ENCODE measurements around the gene PDS5A. TPM values are rescaled to one million over a fixed set of nuclear protein-coding genes. Genes with fewer than 3 reads are reported as not detected.
A peak's percentile ranks its signal among the peaks of the same experiment; 100 is the strongest.

Gene PDS5A
- total and polyA plus RNA-seq, 2 donors (not counting 1 experiment from before 2014, with no cell fraction given): 46.9 to 74.0 TPM

DNA sequence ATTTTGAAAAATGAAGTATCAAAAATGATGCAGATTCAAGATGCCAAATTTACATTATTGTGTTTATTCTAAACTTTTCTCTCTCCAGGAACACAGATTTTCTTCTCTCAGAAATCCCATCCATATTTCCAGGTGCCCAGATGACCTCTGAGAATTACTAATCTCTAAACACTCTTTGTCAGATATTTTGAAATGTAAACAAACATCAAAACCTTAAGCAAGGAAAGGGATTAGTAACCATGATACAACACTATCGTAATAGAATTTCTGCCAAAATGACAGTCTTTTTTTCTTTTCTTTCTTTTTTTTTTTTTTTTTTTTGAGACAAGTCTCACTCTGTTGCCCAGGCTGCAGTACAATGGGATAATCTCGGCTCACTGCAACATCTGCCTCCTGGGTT lies 76.7 kb downstream of the PDS5A start:
- H3K9me3 ChIP-seq (ENCODE audit: control insufficient read depth, insufficient read depth, low read depth, low read length): no peaks in the 10 kb centered on the region
- DNase-seq (ENCODE audit: low read depth in 2 of 2): peak in 1 of 2 donors; percentile 9
- no peaks in the 10 kb centered on the region for H3K36me3 ChIP-seq (ENCODE audit: control insufficient read depth, insufficient read depth, low read length)
- no peaks in the 10 kb centered on the region for H4K20me1 ChIP-seq (ENCODE audit: control insufficient read depth, extremely low read depth, insufficient read depth, low read length)
- H3K9ac ChIP-seq (ENCODE audit: insufficient read depth, low read length): no peak overlapping the region
- H2AFZ ChIP-seq (ENCODE audit: low read length): no peak overlapping the region
- peak overlapping the region; percentile 7 for H3K27ac ChIP-seq (ENCODE audit: insufficient read depth, low read length)
- H3K79me2 ChIP-seq (ENCODE audit: control insufficient read depth, insufficient read depth, low read length): no peaks in the 10 kb centered on the region
- TF ChIP-seq, protein P1, sequence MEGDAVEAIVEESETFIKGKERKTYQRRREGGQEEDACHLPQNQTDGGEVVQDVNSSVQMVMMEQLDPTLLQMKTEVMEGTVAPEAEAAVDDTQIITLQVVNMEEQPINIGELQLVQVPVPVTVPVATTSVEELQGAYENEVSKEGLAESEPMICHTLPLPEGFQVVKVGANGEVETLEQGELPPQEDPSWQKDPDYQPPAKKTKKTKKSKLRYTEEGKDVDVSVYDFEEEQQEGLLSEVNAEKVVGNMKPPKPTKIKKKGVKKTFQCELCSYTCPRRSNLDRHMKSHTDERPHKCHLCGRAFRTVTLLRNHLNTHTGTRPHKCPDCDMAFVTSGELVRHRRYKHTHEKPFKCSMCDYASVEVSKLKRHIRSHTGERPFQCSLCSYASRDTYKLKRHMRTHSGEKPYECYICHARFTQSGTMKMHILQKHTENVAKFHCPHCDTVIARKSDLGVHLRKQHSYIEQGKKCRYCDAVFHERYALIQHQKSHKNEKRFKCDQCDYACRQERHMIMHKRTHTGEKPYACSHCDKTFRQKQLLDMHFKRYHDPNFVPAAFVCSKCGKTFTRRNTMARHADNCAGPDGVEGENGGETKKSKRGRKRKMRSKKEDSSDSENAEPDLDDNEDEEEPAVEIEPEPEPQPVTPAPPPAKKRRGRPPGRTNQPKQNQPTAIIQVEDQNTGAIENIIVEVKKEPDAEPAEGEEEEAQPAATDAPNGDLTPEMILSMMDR (conservative IDR thresholded peaks at IDR 0.05 in 1 of 2, IDR thresholded peaks at IDR 0.05 in 1 of 2; ENCODE audit: low read depth in 1 of 2, low read length in 2 of 2): no peak
- TF ChIP-seq EZH2 (IDR thresholded peaks at IDR 0.05; ENCODE audit: low read length, missing control alignments): no peak
- no peaks in the 10 kb centered on the region for H3K4me1 ChIP-seq (ENCODE audit: control insufficient read depth, extremely low read depth, insufficient read depth, low read length)
- no peak overlapping the region for H3K4me2 ChIP-seq (ENCODE audit: extremely low read depth, insufficient read depth, low read length)
- H3K4me3 ChIP-seq (replicated peaks in 1 of 4; ENCODE audit: control extremely low read depth in 1 of 4, insufficient read depth in 1 of 4, low read depth in 3 of 4, low read length in 4 of 4): no peak overlapping the region
- H3K27me3 ChIP-seq (ENCODE audit: control insufficient read depth, insufficient read depth, low read length): no peaks in the 10 kb centered on the region

DNA sequence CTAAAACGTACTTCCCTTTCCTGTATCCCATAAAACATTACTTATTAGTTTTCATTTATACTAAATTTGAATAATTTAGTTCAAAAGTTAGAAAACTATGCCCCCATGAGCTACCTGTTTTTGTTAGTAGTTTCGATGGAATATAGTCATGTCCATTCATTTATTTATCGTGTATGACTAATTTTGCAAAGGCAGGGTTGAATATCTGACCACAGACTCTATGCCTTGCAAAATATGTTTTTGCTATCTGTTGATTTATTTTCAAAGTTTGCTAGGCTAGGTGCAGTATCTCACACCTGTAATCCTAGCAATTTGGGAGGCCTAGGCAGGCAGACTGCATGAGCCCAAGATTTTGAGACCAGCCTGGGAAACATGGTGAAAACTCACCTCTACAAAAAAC lies 78.4 kb downstream of the PDS5A start:
- no peak for TF ChIP-seq EZH2 (IDR thresholded peaks at IDR 0.05; ENCODE audit: low read length, missing control alignments)
- TF ChIP-seq, protein P1 (conservative IDR thresholded peaks at IDR 0.05 in 1 of 2, IDR thresholded peaks at IDR 0.05 in 1 of 2; ENCODE audit: low read depth in 1 of 2, low read length in 2 of 2): no peak
- H3K36me3 ChIP-seq (ENCODE audit: control insufficient read depth, insufficient read depth, low read length): no peaks in the 10 kb centered on the region
- H3K27me3 ChIP-seq (ENCODE audit: control insufficient read depth, insufficient read depth, low read length): no peaks in the 10 kb centered on the region
- H3K4me1 ChIP-seq (ENCODE audit: control insufficient read depth, extremely low read depth, insufficient read depth, low read length): no peaks in the 10 kb centered on the region
- DNase-seq (ENCODE audit: low read depth in 2 of 2): no peak
- H3K79me2 ChIP-seq (ENCODE audit: control insufficient read depth, insufficient read depth, low read length): no peaks in the 10 kb centered on the region
- H3K9ac ChIP-seq (ENCODE audit: insufficient read depth, low read length): no peak overlapping the region
- no peaks in the 10 kb centered on the region for H4K20me1 ChIP-seq (ENCODE audit: control insufficient read depth, extremely low read depth, insufficient read depth, low read length)
- H3K9me3 ChIP-seq (ENCODE audit: control insufficient read depth, insufficient read depth, low read depth, low read length): no peaks in the 10 kb centered on the region
- H3K27ac ChIP-seq (ENCODE audit: insufficient read depth, low read length): no peak overlapping the region
- H3K4me3 ChIP-seq (replicated peaks in 1 of 4; ENCODE audit: control extremely low read depth in 1 of 4, insufficient read depth in 1 of 4, low read depth in 3 of 4, low read length in 4 of 4): no peak overlapping the region
- H3K4me2 ChIP-seq (ENCODE audit: extremely low read depth, insufficient read depth, low read length): no peak overlapping the region
- no peak overlapping the region for H2AFZ ChIP-seq (ENCODE audit: low read length)

DNA sequence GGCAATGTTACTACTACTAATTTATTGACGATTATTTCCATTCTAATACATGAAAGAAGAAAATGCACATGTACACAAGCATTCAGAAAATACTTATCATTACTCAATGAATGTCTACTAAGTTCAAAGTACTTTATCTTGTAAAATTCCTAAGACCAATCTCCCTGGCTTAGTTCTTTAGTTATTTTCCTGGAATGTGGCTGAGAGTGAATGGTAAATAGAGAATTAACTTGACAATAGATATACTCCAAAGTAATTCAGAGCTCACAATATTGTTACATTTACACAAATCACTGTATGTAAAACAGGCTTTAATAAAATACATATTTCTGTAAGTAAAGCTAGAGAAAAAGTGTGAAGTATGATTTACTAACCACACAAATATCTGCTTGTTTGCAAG lies 79.7 kb downstream of the PDS5A start:
- Histone ChIP-seq H3K9me3 (ENCODE audit: control insufficient read depth, insufficient read depth, low read depth, low read length) (no peaks in the 10 kb centered on the region), H3K9ac (ENCODE audit: insufficient read depth, low read length) (no peak overlapping the region), H3K79me2 (ENCODE audit: control insufficient read depth, insufficient read depth, low read length) (no peaks in the 10 kb centered on the region), H3K4me1 (ENCODE audit: control insufficient read depth, extremely low read depth, insufficient read depth, low read length) (no peaks in the 10 kb centered on the region), H4K20me1 (ENCODE audit: control insufficient read depth, extremely low read depth, insufficient read depth, low read length) (no peaks in the 10 kb centered on the region), H3K4me2 (ENCODE audit: extremely low read depth, insufficient read depth, low read length) (no peak overlapping the region), H3K27me3 (ENCODE audit: control insufficient read depth, insufficient read depth, low read length) (no peaks in the 10 kb centered on the region), H3K27ac (ENCODE audit: insufficient read depth, low read length) (no peak overlapping the region), H2AFZ (ENCODE audit: low read length) (no peak overlapping the region), H3K36me3 (ENCODE audit: control insufficient read depth, insufficient read depth, low read length) (no peaks in the 10 kb centered on the region), H3K4me3 (replicated peaks in 1 of 4; ENCODE audit: control extremely low read depth in 1 of 4, insufficient read depth in 1 of 4, low read depth in 3 of 4, low read length in 4 of 4) (no peak overlapping the region)
- DNase-seq (ENCODE audit: low read depth in 2 of 2): no peak
- TF ChIP-seq, protein P1 (conservative IDR thresholded peaks at IDR 0.05 in 1 of 2, IDR thresholded peaks at IDR 0.05 in 1 of 2; ENCODE audit: low read depth in 1 of 2, low read length in 2 of 2): no peak
- TF ChIP-seq EZH2 (IDR thresholded peaks at IDR 0.05; ENCODE audit: low read length, missing control alignments): no peak

All from fibroblast of lung (primary cell).